OCI-LY7 (cell line): ENCODE results near the gene MEST.

Experiments
- EZH2phosphoT487 ChIP-seq: fragments of 200-600 bp; sonication (generic); IDR thresholded peaks from 2 replicates; pipeline ENCODE4 v1.6.1; 2018; ENCODE audit warnings: low read depth, borderline replicate concordance, mild to moderate bottlenecking, mixed run types, antibody characterized with exemption, low read length, moderate library complexity, mixed read lengths
- TF ChIP-seq, protein P1 (sequence below): fragments of 200-600 bp; sonication (generic); conservative IDR thresholded peaks from 2 replicates; pipeline ENCODE4 v1.5.1; 2014; ENCODE audit warnings: mild to moderate bottlenecking, antibody characterized with exemption, low read length, moderate library complexity, mixed read lengths

- TF ChIP-seq, protein P1, sequence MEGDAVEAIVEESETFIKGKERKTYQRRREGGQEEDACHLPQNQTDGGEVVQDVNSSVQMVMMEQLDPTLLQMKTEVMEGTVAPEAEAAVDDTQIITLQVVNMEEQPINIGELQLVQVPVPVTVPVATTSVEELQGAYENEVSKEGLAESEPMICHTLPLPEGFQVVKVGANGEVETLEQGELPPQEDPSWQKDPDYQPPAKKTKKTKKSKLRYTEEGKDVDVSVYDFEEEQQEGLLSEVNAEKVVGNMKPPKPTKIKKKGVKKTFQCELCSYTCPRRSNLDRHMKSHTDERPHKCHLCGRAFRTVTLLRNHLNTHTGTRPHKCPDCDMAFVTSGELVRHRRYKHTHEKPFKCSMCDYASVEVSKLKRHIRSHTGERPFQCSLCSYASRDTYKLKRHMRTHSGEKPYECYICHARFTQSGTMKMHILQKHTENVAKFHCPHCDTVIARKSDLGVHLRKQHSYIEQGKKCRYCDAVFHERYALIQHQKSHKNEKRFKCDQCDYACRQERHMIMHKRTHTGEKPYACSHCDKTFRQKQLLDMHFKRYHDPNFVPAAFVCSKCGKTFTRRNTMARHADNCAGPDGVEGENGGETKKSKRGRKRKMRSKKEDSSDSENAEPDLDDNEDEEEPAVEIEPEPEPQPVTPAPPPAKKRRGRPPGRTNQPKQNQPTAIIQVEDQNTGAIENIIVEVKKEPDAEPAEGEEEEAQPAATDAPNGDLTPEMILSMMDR = no peak
- TF ChIP-seq EZH2phosphoT487 = no peak
Observed at GRCh38 chr7:130494431-130494858, 2.6 kb downstream of the MEST start.
